ENCODE measurements around the gene IFNAR2. TPM values are rescaled to one million over a fixed set of nuclear protein-coding genes. Genes with fewer than 3 reads are reported as not detected.

IFNAR2 gene
- total RNA-seq, 4 donors from 2014 or later, result 0.20 to 16.5 (median 5.1) TPM

DNA sequence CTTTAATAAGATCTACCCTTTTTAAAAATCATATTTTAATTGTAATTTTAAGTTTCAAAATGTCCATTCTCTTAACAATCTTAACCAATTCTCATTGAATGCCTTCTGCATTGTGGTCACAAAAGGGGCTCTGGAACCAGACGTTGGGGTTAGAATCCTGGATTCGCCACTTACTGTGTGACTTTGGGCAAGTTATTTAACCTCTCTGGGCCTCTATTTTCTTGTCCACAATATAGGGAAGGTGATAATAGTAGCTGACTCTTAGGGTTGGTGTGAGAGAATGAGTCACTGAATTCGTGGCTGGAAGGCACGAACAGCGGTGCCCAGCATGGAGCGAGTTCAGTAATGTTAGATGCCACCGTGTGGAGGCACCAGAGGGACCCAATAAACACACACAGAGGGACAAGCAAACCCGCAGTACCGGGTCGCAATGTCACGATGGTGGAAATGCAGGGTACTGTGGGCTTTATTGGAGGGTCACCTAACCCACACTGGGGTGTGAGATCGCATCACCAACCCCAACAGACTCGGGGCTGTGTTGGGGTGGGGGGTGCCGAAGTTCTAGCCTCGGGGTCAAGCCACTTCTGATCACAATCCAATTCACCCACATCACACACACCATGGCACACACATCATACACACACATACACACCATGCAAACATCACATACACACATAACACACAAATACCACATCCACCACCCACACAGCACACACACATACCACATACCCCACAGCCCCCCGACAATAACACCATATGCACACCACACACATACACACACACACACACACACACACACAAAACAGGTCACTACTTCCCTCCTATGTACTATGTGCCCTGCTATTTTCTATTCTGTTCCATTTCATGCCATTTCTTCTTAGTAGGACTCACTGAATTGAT lies 27.0 kb upstream of the IFNAR2 start:
- Histone ChIP-seq H3K27me3 (no peaks in the 10 kb centered on the region), H3K36me3 (no peaks in the 10 kb centered on the region), H3K4me3 (no peak overlapping the region), H3K4me1 (peaks cover 0 to 24% (median 14%) of the 10 kb centered on the region in 4 donors), H3K27ac (peak overlapping the region; percentile 54 to 77 (median 76)), H3K9me3 (no peaks in the 10 kb centered on the region)
- in situ Hi-C loops (cut with MboI; ENCODE audit: low pct_ligation_motif_present in 1 of 4, low pct_unique_long_range_greater_than_20kb in 1 of 4, low sequenced_read_pairs in 3 of 4), result loop anchor here in 2 of 4 donors (5.0 to 10.0 kb wide), 2 partner anchors 152 to 155 kb away; no protein-coding TSS in a partner anchor
- DNase-seq, result no peak
- TF ChIP-seq EP300 (IDR thresholded peaks at IDR 0.05; ENCODE audit: low read depth) (no peak), POLR2AphosphoS5 (IDR thresholded peaks at IDR 0.05) (no peak), POLR2A (IDR thresholded peaks at IDR 0.05) (no peak)
- TF ChIP-seq, protein P1, sequence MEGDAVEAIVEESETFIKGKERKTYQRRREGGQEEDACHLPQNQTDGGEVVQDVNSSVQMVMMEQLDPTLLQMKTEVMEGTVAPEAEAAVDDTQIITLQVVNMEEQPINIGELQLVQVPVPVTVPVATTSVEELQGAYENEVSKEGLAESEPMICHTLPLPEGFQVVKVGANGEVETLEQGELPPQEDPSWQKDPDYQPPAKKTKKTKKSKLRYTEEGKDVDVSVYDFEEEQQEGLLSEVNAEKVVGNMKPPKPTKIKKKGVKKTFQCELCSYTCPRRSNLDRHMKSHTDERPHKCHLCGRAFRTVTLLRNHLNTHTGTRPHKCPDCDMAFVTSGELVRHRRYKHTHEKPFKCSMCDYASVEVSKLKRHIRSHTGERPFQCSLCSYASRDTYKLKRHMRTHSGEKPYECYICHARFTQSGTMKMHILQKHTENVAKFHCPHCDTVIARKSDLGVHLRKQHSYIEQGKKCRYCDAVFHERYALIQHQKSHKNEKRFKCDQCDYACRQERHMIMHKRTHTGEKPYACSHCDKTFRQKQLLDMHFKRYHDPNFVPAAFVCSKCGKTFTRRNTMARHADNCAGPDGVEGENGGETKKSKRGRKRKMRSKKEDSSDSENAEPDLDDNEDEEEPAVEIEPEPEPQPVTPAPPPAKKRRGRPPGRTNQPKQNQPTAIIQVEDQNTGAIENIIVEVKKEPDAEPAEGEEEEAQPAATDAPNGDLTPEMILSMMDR (IDR thresholded peaks at IDR 0.05), result no peak
- 90 to 91% methylated on average over 7 to 16 of the region's 16 CpGs for WGBS, 2 donors (ENCODE audit: low coverage in 1 of 2)
- intact Hi-C loops (cut with DNase I; ENCODE audit: low total_unique reads), result loop anchor here (10.0 kb wide), 2 partner anchors 162 to 242 kb away; no protein-coding TSS in a partner anchor

DNA sequence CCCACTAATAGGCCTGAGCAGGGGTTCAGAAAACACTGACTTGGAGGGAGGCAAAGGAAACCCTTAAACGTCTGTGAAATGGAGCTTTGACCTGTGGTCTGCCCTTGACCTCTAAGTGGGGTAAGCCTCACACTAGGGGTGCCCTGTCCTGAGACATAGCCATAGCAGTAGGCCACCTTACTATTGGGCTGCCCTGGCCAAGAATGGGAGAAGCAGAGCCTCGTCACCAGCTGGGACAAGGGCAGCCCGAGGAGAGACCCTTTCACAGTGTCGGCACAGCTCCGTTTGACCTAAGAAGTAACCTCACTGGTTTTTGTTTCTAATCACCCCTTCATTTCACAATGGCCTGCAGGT lies 26.4 kb upstream of the IFNAR2 start:
- TF ChIP-seq POLR2AphosphoS5 (IDR thresholded peaks at IDR 0.05), result no peak
- TF ChIP-seq, protein P1 (IDR thresholded peaks at IDR 0.05), result no peak
- TF ChIP-seq EP300 (IDR thresholded peaks at IDR 0.05; ENCODE audit: low read depth), result no peak
- no peak for TF ChIP-seq POLR2A (IDR thresholded peaks at IDR 0.05)
- H3K4me1 ChIP-seq, result peaks cover 0 to 24% (median 14%) of the 10 kb centered on the region in 4 donors
- no peak overlapping the region for H3K4me3 ChIP-seq
- no peak for DNase-seq
- WGBS, 2 donors (ENCODE audit: low coverage in 1 of 2), result 65% methylated on average over 5 of the region's 5 CpGs; no CpG with 5 or more reads in 1 of the 2 donors
- no peaks in the 10 kb centered on the region for H3K36me3 ChIP-seq
- H3K9me3 ChIP-seq, result no peaks in the 10 kb centered on the region
- intact Hi-C loops (cut with DNase I; ENCODE audit: low total_unique reads) (loop anchor here (10.0 kb wide), 2 partner anchors 161 to 241 kb away; no protein-coding TSS in a partner anchor), in situ Hi-C loops (cut with MboI; ENCODE audit: low pct_ligation_motif_present in 1 of 4, low pct_unique_long_range_greater_than_20kb in 1 of 4, low sequenced_read_pairs in 3 of 4) (loop anchor here in 2 of 4 donors (5.0 to 10.0 kb wide), 2 partner anchors 151 to 154 kb away; no protein-coding TSS in a partner anchor)
- H3K27me3 ChIP-seq, result no peaks in the 10 kb centered on the region
- H3K27ac ChIP-seq, result peak overlapping the region; percentile 54 to 77 (median 76)

DNA sequence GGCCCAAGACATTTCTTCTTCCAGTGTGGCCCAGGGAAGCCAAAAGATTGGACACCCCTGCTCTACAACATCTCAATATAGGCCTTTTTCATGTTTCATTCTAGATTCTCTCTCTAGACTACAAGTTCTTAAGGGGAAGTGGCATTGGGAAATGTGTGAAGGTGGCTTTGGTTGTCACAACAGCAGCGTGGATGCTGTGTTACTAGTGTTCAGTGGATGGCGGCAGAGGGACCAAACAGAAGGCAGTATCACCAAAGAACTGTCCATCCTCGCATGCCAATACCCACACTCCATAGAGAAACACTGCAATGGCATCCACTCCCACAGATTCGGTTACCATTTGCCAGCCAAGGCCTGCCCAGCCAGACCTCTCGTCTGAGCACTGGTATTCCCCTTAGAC lies 24.3 kb upstream of the IFNAR2 start:
- peak overlapping the region in 3 of 4 donors; percentile 7 to 57 (median 30) for H3K27ac ChIP-seq
- intact Hi-C loops (cut with DNase I; ENCODE audit: low total_unique reads) (loop anchor here (10.0 kb wide), 2 partner anchors 159 to 239 kb away; no protein-coding TSS in a partner anchor), in situ Hi-C loops (cut with MboI; ENCODE audit: low pct_ligation_motif_present in 1 of 4, low pct_unique_long_range_greater_than_20kb in 1 of 4, low sequenced_read_pairs in 3 of 4) (loop anchor here in 1 of 4 donors (10.0 kb wide), 1 partner anchor 149 kb away; no protein-coding TSS in a partner anchor)

More for the DNA sequence above, 24.3 kb upstream of the IFNAR2 start:
- TF ChIP-seq, protein P1 (IDR thresholded peaks at IDR 0.05), result no peak
- TF ChIP-seq POLR2AphosphoS5 (IDR thresholded peaks at IDR 0.05), result no peak
- no peak for TF ChIP-seq EP300 (IDR thresholded peaks at IDR 0.05; ENCODE audit: low read depth)
- no peak for TF ChIP-seq POLR2A (IDR thresholded peaks at IDR 0.05)
- no peak for DNase-seq
- Histone ChIP-seq H3K36me3 (no peaks in the 10 kb centered on the region), H3K4me3 (no peak overlapping the region), H3K9me3 (no peaks in the 10 kb centered on the region), H3K4me1 (peaks cover 0 to 21% (median 14%) of the 10 kb centered on the region in 4 donors), H3K27me3 (no peaks in the 10 kb centered on the region)
- 75 to 83% methylated on average over 4 to 5 of the region's 5 CpGs for WGBS, 2 donors (ENCODE audit: low coverage in 1 of 2)

Data from transverse colon (tissue), 4 donors.